HG03159 (cell line): Measurements from ENCODE around the gene SLC13A5.
A peak's percentile ranks its signal among the peaks of the same experiment; 100 is the strongest.
"Not testable (repeated sequence)": the region's sequence is repeated elsewhere in the genome, so short reads cannot be mapped to it uniquely, and the experiment has no call there.

ENCODE experiments used
- ATAC-seq: cut with Tn5 transposase; IDR thresholded peaks from one replicate; pipeline ENCODE4 v1.9.1; 2021; ENCODE audit warnings: mild to moderate bottlenecking, moderate library complexity; ENCODE audit not compliant: unreplicated experiment

The SLC13A5 gene

GRCh38 chr17:6666557-6666956, 46.6 kb downstream of the SLC13A5 start:
- ATAC-seq, result no peak

GRCh38 chr17:6666077-6666521, 47.1 kb downstream of the SLC13A5 start:
- no peak for ATAC-seq

- not testable (repeated sequence) for ATAC-seq
Measured at GRCh38 chr17:6663200-6663599, 50.0 kb downstream of the SLC13A5 start.

GRCh38 chr17:6661464-6661848, 51.7 kb downstream of the SLC13A5 start:
- ATAC-seq, result no peak

- ATAC-seq, result peak; percentile 75
Measured at GRCh38 chr17:6660805-6661463, 52.2 kb downstream of the SLC13A5 start.

- no peak for ATAC-seq
Measured at GRCh38 chr17:6660101-6660500, 53.1 kb downstream of the SLC13A5 start.

- not testable (repeated sequence) for ATAC-seq
Measured at GRCh38 chr17:6658411-6658810, 54.8 kb downstream of the SLC13A5 start.

- ATAC-seq, result no peak
Measured at GRCh38 chr17:6657633-6658287, 55.4 kb downstream of the SLC13A5 start.

GRCh38 chr17:6656797-6657632, 56.2 kb downstream of the SLC13A5 start:
- not testable (repeated sequence) for ATAC-seq

- not testable (repeated sequence) for ATAC-seq
Measured at GRCh38 chr17:6655732-6656361, 57.3 kb downstream of the SLC13A5 start.

GRCh38 chr17:6654841-6655731, 58.1 kb downstream of the SLC13A5 start:
- no peak for ATAC-seq

- ATAC-seq, result peak; percentile 10
Measured at GRCh38 chr17:6651919-6652452, 61.2 kb downstream of the SLC13A5 start.

GRCh38 chr17:6651354-6651918, 61.7 kb downstream of the SLC13A5 start, which contains the start of the genes C17orf100 and MED31:
TSS of gene C17orf100 (plus strand) at chr17:6651762. CDS start at chr17:6651914, 152 bp downstream.
TSS of gene MED31 (minus strand) at chr17:6651605. CDS start at chr17:6651528, 77 bp downstream.
- ATAC-seq, result peak; percentile 89

- ATAC-seq, result no peak
Measured at GRCh38 chr17:6648181-6648580, 65.0 kb downstream of the SLC13A5 start.

GRCh38 chr17:6643451-6644125, 69.6 kb downstream of the SLC13A5 start:
- ATAC-seq, result no peak

GRCh38 chr17:6642592-6642991, 70.6 kb downstream of the SLC13A5 start:
- ATAC-seq, result no peak

GRCh38 chr17:6641247-6641863, 71.8 kb downstream of the SLC13A5 start:
- ATAC-seq, result no peak

GRCh38 chr17:6640536-6641246, 72.5 kb downstream of the SLC13A5 start, which contains the start of the genes KIAA0753 and TXNDC17:
TSS of gene KIAA0753 (minus strand) at chr17:6640711. CDS start at chr17:6635103, 5,608 bp downstream.
TSS of gene TXNDC17 (plus strand) at chr17:6641060. CDS start at chr17:6641083, 23 bp downstream.
- ATAC-seq, result peak; percentile 85
